Transverse colon (tissue), 4 donors: ENCODE results near the gene IL10RA. TPM values are rescaled to one million over a fixed set of nuclear protein-coding genes. Genes with fewer than 3 reads are reported as not detected.
"Not testable (repeated sequence)": the region's sequence is repeated elsewhere in the genome, so short reads cannot be mapped to it uniquely, and the experiment has no call there.

Experiments
- DNase-seq: peaks from one replicate; pipeline ENCODE4 v3.0.0-alpha.2; 2019
- H3K27ac ChIP-seq, 4 donors: fragments of 200-600 bp; sonication (generic); 2 replicates each; pipeline ENCODE4 v1.5.1; 2016 to 2018; ENCODE audit warnings: inconsistent platforms in 4 of 4
- H3K27me3 ChIP-seq: fragments of 200-600 bp; sonication (generic); 2 replicates; pipeline ENCODE4 v1.5.1; 2017; ENCODE audit warnings: inconsistent platforms
- H3K36me3 ChIP-seq, 4 donors: fragments of 200-600 bp; sonication (generic); 2 replicates each; pipeline ENCODE4 v1.5.1; 2017 to 2019; ENCODE audit warnings: inconsistent platforms in 4 of 4
- H3K4me1 ChIP-seq, 4 donors: fragments of 200-600 bp; sonication (generic); 2 replicates each; pipeline ENCODE4 v1.5.1; 2017 to 2020; ENCODE audit warnings: inconsistent platforms in 4 of 4
- H3K4me3 ChIP-seq, 4 donors: fragments of 200-600 bp; sonication (generic); 1 replicate in 1 of 4; 2 replicates in 3 of 4; pipeline versions ENCODE4 v1.5.1 to v1.6.1; 2017 to 2019; ENCODE audit warnings: inconsistent platforms in 4 of 4
- H3K9me3 ChIP-seq, 2 donors: fragments of 200-600 bp; sonication (generic); 2 replicates each; pipeline ENCODE4 v1.5.1; 2017 to 2019; ENCODE audit warnings: inconsistent platforms in 2 of 2
- CTCF ChIP-seq, 5 experiments: fragments of 200-600 bp in 3 of 5; fragments of 450-650 bp in 2 of 5; sonication (generic) in 3 of 5; IDR thresholded peaks; 1 replicate in 2 of 5; 2 replicates in 3 of 5; pipeline ENCODE4 v1.5.1; 2016 to 2017; ENCODE audit warnings: antibody characterized with exemption in 5 of 5, inconsistent platforms in 3 of 5, mild to moderate bottlenecking in 2 of 5, moderate library complexity in 1 of 5
- EP300 ChIP-seq: sonication (generic); formaldehyde crosslinking; IDR thresholded peaks from one replicate; pipeline ENCODE4 v1.6.1; 2017; ENCODE audit warnings: antibody characterized with exemption, low read depth
- POLR2A ChIP-seq: fragments of 450-650 bp; IDR thresholded peaks from one replicate; pipeline ENCODE4 v1.6.1; 2016; ENCODE audit warnings: antibody characterized with exemption, mild to moderate bottlenecking, moderate library complexity
- POLR2AphosphoS5 ChIP-seq, 3 donors: sonication (generic); formaldehyde crosslinking; IDR thresholded peaks; one replicate each; pipeline ENCODE4 v1.6.1; 2016; ENCODE audit warnings: antibody characterized with exemption in 3 of 3
- WGBS, 2 donors: methylation state at CpG; one replicate each; pipeline ENCODE4 v1.1.5; 2018; ENCODE audit warnings: low coverage in 1 of 2; 5-methylcytosine and 5-hydroxymethylcytosine counted together
- in situ Hi-C, 4 donors: fragments of 200-750 bp; cut with MboI; loops; one replicate each; pipeline versions ENCODE4 v1.15.0 to v1.15.1; 2017; ENCODE audit warnings: low sequenced_read_pairs in 3 of 4, low pct_ligation_motif_present in 1 of 4, low pct_unique_long_range_greater_than_20kb in 1 of 4
- intact Hi-C: fragments of 100-400 bp; cut with DNase I; formaldehyde crosslinking; loops from one replicate; pipeline ENCODE4 v1.15.1; 2023; ENCODE audit warnings: low total_unique reads
- total RNA-seq, 4 donors: library from RNA; depleted of rRNA; stranded (reverse); fragments of >200 nt; gene quantifications; one replicate each; pipeline ENCODE4 v1.1.0, GENCODE V29; 2016

IL10RA gene
- total RNA-seq, 4 donors from 2014 or later: 2.8 to 25.4 (median 18.4) TPM

DNA sequence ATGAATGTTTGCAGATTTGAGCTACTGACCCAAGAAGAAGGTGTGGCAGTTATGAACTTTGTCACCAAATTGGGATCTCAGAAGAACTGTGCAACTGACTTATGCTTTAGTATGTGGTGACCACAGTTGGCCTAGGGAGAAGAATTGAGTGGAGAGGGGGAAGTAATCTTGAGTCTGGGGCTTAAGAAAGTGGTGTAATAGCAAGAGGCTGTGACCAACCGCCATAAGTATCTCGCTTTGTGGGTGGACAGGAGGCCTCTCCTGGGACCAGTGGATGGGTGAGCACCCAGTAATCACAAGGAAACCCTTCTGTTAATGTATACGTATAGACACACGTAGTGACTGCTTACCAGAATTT lies 12.7 kb upstream of the IL10RA start:
- Histone ChIP-seq H3K27ac (peak overlapping the region in 3 of 4 donors; percentile 20 to 74 (median 35)), H3K4me3 (no peak overlapping the region), H3K9me3 (no peaks in the 10 kb centered on the region), H3K4me1 (peaks cover 3 to 29% (median 23%) of the 10 kb centered on the region in 4 donors), H3K27me3 (no peaks in the 10 kb centered on the region), H3K36me3 (no peaks in the 10 kb centered on the region)
- in situ Hi-C loops (no loop called here), intact Hi-C loops (no loop called here)
- WGBS, 2 donors: 83 to 85% methylated on average over 4 of the region's 4 CpGs
- no peak for DNase-seq
- no peak for TF ChIP-seq POLR2AphosphoS5 (IDR thresholded peaks at IDR 0.05)
- no peak for TF ChIP-seq CTCF (IDR thresholded peaks at IDR 0.05)
- TF ChIP-seq EP300: no peak
- no peak for TF ChIP-seq POLR2A

DNA sequence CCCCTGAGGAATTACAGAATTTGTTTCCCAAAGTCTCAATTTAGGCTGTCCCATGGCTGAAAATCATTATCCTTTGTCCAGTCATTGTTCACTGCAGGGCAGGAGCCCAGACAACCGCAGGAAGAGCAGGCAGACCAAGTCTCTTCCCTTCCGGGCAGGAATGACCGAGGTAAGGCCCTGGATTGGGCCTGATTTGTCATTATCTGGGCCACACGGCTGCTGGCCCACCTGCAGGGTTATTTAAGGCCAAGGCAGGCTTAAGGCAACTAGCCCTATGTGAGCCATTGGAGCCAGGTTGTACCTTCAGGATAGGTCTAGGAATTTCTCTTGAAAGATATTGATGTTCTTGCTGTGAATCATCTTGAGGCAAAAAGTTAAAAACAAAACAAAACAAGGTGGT lies 9.7 kb upstream of the IL10RA start:
- 95% methylated on average over 4 of the region's 4 CpGs; no CpG with 5 or more reads in 1 of the 2 donors for WGBS, 2 donors
- H3K27me3 ChIP-seq: no peaks in the 10 kb centered on the region
- H3K4me3 ChIP-seq: no peak overlapping the region
- no peaks in the 10 kb centered on the region for H3K36me3 ChIP-seq
- intact Hi-C loops: no loop called here
- in situ Hi-C loops: no loop called here
- no peaks in the 10 kb centered on the region for H3K9me3 ChIP-seq
- H3K4me1 ChIP-seq: peaks cover 3 to 19% (median 17%) of the 10 kb centered on the region in 4 donors
- no peak for DNase-seq
- no peak for TF ChIP-seq POLR2AphosphoS5 (IDR thresholded peaks at IDR 0.05)
- TF ChIP-seq EP300: no peak
- no peak for TF ChIP-seq POLR2A
- TF ChIP-seq CTCF (IDR thresholded peaks at IDR 0.05): no peak
- peak overlapping the region in 1 of 4 donors; percentile 2 for H3K27ac ChIP-seq

- H3K36me3 ChIP-seq: no peaks in the 10 kb centered on the region
- DNase-seq: no peak
- peaks cover 3 to 19% (median 17%) of the 10 kb centered on the region in 4 donors for H3K4me1 ChIP-seq
- WGBS, 2 donors: 84 to 100% methylated on average over 4 to 5 of the region's 5 CpGs
- in situ Hi-C loops (no loop called here), intact Hi-C loops (no loop called here)
- peak overlapping the region in 1 of 4 donors; percentile 2 for H3K27ac ChIP-seq
- H3K9me3 ChIP-seq: no peaks in the 10 kb centered on the region
- H3K4me3 ChIP-seq: no peak overlapping the region
- TF ChIP-seq EP300 (no peak), POLR2AphosphoS5 (IDR thresholded peaks at IDR 0.05) (no peak), POLR2A (no peak), CTCF (IDR thresholded peaks at IDR 0.05) (no peak)
- H3K27me3 ChIP-seq: no peaks in the 10 kb centered on the region
Measured at GRCh38 chr11:117977029-117977428, 9.2 kb upstream of the IL10RA start.

- H3K36me3 ChIP-seq, in situ Hi-C loops, H3K27ac ChIP-seq, H3K9me3 ChIP-seq, DNase-seq, H3K27me3 ChIP-seq, H3K4me3 ChIP-seq, intact Hi-C loops: not testable (repeated sequence)
- WGBS, 2 donors: 83 to 87% methylated on average over 10 to 23 of the region's 23 CpGs
- peaks cover 3 to 12% (median 9%) of the 10 kb centered on the region in 4 donors for H3K4me1 ChIP-seq
Measured at GRCh38 chr11:117977612-117978264, 8.5 kb upstream of the IL10RA start.

- in situ Hi-C loops, H3K4me3 ChIP-seq, DNase-seq, H3K4me1 ChIP-seq, intact Hi-C loops, H3K27ac ChIP-seq, H3K36me3 ChIP-seq, H3K27me3 ChIP-seq, H3K9me3 ChIP-seq: not testable (repeated sequence)
- WGBS, 2 donors: 97% methylated on average over 14 of the region's 36 CpGs; no CpG with 5 or more reads in 1 of the 2 donors
Measured at GRCh38 chr11:117978291-117978910, 7.8 kb upstream of the IL10RA start.
